NCI-H2196 (cell line): ENCODE measurements around the gene FARP1.

Experiments used
- DNase-seq: peaks from one replicate; lab custom pipeline; 2025; ENCODE audit not compliant: unreplicated experiment; lab: John Stamatoyannopoulos, UW

Gene FARP1

DNA sequence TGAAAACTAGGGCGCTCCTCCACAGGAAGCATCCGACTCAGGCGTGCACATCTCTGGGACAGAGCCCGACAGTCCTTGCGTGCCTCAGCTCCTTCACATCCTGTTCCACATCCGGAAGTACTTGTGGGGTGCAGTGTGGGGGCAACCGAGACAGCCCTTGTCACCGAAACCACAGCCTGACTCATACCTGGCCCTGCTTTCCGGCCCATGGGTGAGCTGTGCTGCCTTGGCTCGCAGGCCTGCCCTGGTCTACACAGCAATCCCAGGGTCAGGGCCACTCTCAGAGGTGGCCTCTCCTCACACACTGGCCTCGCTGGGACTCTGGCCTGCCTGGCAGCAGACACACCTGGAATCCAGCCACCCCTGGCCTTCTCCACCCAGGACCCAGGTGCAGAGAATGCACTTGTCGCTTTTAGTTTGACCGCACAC, 333.7 kb downstream of the FARP1 start:
- no peak for DNase-seq

DNA sequence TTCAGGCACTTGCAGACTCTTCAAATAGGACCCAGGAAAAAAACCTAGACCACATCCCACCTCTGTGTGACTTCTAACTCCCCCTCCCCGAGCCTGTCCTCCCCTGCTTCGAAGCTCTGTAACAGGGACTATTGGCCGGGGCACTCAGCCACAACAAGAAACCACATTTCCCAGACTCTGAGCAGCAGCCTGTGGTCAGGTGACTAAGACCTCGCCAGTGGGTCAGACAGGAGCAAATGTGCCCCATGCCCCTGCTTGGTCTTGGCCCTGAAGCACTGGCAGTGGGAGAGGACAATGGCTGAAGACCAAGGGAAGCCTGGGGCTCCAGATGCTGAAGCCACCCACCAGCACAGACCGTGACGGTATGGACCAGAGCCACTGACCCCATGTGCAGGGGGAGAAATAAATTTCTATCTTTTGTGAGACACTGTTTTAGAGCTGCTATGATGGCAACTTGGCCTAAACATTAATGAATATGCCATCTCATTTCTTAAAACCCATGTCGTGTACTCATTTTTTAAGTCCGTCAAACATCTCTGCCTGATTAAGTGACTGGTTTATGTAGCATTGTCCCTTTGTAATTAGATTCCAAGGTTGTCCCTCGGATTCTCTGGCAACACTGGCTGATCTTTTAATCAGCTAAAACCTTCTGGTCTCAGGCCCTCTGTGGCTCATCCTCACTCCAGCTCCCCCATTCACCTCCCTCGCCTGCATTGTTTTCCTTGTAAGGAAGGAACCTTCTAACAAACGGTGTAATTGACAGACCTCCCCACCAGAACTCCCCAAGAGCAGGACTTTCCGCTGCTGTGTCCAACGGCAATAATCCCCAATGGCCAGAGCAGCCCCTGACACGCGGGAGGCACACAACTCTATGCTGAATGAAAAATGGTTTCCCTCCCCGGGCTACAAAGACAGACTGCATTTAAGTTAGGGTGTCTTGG, 335.6 kb downstream of the FARP1 start:
- no peak for DNase-seq

DNA sequence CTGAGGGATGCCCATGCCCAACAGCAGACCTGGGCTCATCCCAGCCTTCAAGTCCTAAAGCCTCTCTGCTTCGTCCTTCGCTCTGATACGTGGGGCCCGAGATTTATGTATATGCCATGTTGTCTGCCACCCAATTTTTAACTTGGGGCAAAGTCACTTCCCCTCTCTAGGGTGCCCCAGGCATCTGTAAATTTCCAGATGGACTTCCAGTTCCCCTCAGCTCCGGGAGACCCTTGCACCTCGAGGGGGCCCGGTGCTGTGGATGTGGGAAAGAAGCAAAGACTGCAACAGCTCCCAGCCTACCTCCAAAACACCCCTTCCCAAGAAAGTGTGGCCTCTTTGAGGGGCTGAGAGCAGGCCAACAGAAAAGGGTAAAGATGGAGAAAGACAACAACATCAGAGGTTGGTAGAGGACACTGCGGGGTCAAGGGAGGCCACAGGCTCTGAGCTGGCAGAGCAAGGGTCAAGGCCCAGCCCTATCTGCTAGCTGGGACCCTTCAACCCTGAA, 336.7 kb downstream of the FARP1 start:
- no peak for DNase-seq

DNA sequence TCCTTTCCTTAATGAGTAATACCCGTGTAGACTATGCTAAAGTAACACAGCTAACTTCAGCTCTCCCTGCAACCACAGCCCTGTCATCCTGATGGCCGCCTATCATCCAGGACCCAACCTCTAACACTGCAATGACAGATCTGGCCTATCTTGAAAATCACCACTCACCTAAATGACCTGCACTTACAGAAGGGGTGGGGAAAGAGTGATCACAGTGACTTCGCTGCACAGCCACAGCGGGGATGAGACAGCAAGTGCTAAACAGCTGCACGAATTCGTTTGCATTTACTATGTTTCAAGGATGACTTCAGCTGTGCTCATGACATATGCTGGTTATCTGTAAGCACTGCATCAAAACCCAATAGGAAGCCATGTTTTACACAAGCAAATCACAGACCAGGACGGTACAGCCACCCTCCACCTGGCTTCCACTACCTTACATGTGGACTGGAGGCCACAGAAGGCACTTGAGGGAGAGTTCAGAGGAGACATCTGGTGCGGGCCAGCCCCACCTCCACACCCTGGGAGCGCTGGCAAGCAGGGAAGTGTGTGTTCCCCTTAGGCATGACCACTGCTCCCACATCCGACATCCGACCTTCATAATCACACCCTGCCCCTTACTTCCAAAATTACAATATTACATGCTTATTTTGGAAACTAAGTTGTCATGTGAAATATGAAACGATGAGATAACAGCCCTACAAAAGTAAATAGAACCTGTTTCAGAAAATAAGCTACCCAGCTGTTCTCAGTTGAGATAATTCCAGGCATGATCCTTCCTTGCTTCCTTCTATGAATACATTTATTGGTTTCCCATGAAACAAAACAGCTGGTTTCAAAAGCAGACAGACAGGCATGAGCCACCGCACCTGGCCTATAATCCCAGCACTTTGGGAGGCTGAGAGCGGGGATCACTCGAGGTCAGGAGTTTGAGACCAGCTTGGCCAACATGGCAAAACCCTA, 338.3 kb downstream of the FARP1 start:
- DNase-seq = peak; percentile 15

DNA sequence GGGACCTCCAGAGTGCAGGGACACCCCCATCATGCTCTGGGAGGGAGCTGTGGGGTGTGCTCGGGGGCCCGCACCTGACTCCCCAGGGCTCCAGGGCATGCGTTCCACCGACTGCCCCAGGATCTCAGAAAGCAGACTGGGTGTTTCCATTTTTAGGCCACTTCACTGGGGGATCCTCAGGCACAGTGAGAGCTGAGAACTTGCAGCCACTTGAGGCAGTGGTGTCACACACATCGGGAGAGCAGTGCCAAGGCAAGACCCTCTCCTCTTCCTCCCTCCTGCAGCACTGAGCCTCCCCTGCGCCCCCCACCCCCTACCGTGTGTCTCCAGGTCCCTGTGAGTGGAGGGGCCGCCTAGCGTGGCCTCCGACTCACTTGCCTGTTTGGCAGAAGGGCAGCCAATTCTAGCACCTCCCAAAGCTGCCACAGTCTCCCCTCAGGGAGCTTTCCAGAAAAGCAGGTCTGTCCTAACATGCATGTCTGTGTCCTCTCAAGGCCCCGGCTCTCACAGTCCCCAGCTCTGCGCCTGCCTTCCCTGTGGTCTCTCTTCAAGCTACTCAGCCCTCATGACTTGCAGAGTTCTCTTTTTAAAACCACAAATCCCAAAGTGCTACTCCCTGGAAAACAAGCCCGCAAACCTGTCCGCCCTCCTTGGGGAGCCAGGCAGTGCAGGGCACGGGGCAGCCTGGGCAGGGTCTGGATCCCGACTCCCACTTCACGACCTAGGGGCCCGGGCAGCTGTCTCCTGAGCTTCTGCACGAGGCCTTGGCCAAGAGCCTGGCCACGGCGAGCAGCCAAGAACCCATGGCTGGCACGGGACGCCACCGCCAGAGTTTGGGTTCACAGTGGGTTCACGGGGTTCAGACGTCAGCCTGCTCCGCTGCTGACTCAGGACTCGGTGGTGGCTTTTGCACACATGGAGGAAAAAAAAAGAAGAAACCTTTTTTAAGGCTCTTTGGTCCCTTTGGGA, 339.9 kb downstream of the FARP1 start:
- no peak for DNase-seq

DNA sequence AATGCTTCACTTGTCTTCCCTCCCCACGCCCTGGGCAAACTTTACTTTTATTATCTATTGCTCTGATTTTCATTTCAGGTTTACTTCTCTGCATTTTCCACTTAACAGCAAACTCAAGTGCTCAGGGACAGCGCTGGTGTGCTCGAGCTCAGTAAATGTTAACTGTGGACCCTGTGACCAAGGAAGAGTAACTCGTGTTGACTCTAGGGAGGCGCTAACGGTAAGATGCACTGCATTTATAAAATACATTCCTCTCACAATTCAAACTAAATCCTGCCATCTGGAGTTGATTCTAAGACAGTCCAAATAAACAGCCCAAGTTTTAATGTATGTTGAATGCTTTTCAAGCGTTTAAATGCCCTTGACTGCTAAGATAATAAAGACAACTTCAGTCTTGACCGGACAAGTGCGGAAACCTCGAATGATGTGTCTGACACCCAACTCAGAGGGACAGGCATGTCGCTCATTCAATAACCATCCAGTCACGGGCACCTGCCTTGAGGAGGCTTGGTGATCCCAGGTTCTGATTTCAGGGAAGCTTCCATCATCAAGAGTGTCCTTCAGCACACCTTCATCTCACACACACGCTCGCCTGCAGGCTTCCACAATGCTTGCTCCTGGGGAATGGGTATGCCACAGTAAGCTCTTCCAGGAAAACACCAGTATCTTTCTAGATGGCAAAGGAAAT, 340.9 kb downstream of the FARP1 start:
- DNase-seq = no peak

DNA sequence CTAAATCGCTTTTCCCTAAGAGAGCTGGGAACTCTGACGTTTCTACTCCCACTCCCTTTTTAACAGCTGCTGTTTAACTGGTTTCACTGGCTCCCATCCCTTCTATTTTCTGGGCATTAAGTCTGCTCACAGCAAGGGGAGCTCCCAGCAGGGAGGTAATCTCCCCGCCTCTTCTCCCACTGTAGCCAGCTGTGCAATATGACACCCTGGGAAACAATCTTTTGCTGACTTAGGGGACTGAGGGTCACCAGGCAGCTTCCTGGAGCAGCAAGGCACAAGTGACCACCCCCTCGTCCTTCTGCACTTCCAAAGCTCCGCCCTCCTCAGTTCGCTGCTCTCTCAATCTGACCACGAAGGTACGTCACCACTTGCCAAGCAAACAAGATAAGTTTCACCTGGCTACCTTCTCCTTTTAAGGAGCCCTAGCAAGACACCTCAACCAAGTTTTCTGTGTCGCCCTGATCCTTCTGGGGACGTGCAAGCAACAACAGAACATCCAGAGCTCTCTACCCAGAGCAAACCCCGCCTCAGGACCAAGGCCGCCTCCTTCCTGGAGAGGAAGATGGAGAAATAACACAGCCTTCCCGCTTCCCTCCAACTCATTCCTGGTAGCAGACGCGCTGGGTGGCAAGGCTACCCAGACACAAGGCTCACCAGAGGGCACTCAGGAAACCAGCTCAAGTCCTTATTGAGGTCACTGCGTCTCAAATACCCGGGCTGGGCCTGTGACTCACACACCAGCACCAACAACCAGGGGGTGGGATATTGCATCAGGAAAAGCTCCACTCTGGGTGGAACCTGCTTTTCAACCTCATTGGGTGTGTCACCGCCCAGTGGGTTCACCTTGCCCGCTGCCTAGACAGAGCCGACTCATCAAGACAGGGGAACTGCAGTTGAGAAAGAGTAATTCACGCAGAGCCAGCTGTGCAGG, 341.7 kb downstream of the FARP1 start:
- peak; percentile 62 for DNase-seq

DNA sequence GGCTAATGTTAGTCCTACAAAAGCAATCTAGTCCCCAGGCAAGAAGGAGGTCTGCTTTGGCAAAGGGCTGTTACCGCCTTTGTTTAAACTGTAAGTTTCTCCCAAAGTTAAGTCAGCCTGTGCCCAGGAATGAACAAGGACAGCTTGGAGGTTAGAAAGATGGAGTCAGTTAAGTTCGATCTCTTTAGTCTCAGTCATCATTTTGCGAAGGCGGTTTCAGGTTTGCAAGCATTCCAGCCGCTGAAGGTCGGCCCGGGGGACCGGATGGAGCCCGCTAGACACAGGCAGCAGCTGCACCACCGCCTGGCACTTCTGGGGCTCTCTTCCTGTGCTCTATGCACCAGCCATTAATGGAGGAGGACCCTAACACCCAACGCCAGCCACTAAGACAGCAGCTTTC, 342.7 kb downstream of the FARP1 start:
- no peak for DNase-seq

DNA sequence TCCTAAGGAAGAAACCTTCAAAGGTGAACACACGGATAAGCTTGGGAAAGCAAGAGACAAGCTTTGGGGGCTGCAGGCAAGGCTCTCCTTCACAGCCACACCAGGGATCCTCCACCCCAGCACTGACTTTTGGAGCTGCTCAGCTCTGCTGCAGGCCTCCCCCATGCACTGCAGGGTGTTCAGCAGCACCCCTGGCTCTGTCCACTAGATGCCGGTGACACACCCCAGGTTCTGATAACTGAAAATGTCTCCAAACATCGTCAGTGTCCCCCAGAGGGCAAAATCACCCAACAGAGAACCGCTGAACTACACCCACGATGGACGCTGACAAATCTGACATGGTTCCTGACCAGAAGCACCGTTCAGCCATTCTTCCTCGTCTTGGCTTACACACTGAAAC, 343.5 kb downstream of the FARP1 start:
- no peak for DNase-seq

DNA sequence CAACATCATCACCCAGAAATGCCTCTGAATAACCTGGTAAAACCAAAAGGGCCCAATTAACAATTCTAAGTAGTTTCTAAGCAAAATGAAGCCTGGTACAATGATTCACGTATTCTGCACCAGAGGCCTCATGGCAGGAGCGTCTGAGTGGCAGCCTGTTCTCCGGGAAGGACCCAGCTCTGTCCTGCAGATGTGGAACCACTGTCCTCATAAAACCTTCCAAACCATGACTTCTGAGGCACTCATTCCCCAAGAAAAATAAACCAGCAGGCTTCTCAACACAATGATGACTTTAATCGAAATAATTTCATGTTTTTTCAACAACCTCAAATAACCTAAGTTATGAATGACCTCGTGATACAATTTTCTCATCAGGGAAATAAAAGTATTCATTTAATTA, 344.1 kb downstream of the FARP1 start:
- DNase-seq = no peak

DNA sequence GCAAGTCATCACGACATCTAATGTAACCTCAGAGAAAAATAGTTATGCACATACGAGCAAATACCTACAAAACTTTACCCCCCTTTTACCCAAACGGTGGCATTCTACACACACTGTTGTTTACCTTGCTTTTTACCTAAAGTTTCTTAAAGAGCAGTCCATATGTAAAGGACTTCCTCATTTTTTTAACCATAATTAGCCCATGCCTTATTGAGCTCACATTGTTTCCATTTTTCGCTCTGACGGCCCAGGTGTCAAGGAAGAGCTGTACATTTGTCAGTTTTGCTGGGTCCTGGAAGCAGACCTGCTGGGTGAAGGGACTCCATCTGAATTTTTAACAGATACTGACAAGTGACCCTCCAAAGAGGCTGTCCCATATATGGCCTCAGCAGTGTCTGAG, 344.6 kb downstream of the FARP1 start:
- no peak for DNase-seq

DNA sequence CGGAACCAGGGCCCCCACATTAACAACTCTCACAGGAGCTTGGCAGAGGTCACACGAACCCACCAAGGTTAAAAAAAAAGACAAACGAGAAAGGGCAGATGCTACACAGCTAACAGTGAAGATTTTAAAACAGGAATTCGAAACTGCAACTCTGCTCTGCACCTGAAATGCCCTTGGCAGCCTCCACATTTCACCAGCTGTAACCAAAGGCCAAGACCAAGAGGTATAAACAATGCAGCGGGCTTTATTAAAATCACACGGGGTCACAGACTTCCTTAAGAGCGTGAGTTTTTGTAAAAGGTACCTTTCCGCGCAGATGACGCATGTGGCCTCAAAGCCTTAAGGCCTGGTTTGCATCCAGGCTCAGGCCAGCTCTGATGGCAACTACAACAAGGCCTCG, 345.8 kb downstream of the FARP1 start:
- no peak for DNase-seq

DNA sequence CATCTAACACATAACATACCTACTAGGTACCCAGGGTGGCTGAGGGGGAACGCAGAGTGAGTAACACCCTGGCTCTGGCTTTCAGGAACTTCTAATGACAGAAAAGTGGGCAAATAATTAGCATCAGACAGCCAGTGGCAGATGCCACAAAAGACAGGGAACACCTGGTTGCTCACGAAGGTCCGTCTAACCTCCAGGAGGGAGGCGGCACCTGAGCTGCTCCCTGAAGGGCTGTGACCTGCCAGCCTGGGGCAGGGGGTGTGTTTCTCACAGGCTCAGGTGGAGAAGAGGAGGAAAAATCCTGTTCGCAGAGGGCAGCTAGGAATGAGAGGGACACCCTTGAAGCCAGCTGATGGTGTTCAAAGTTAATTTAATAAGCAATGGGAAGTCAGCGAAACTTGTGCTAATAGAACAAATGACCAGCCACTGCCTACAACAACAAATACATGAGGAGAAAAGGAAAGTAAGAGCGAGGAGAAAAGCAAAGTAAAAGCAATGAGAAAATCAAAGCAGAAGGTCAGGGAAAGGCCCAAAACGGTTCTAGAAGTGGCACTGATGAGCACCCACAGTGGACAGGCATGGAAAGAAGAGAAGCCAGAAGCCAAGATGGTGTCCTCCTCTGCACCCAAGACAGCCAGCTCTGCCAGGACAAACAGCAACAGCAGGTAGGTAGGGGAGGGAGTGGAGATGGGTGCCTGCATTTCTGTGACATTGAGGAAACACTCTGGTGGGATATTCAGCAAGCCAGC, 346.7 kb downstream of the FARP1 start:
- DNase-seq = no peak

DNA sequence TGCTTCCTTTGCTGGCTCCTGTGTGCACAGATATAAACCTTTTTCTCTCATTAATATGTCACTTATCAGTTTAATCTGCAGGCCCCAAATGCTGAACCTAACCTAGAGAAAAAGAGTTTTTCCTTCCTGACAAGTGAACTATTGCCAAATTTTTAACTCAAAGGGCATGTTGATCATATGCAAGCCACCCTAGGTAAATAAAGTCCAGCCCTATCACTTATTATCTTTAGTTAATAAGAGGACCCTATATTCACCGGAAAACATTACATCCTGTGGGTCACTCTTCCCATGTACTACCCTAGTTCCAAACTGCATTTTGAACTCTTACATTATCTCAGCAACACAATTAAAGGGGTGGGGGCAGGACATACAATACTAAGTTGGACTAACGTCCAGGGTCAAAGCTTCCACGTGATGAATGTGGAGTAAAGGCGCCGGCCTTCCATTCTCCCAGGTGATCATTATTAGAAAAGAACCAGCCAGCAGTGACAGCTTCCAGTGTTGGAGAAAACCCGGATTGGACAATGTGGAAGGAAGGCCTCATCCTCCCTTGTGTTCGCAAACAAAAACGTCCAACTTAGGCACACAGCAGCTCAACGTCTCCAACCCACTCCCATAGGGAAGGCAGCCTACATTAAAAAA, 347.4 kb downstream of the FARP1 start:
- no peak for DNase-seq

DNA sequence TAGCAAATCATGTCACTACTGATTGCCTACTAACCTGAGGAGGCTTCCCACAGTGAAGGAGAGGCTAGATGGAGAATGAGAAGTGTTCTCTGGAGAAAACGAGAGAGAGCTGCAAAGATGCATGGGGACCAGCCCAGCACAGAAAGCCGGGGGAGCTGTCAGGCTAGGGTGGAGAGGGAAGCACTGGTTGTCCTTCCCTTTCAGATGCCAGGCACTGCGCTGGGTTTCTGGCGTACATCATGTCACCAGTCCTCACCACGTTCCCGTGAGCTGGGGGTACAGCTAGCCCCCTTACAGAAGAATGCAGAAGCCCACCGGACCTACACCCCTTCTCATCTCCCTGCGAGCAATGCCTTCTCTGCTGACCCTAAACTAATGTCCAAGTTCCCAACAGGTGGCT, 348.0 kb downstream of the FARP1 start:
- no peak for DNase-seq

DNA sequence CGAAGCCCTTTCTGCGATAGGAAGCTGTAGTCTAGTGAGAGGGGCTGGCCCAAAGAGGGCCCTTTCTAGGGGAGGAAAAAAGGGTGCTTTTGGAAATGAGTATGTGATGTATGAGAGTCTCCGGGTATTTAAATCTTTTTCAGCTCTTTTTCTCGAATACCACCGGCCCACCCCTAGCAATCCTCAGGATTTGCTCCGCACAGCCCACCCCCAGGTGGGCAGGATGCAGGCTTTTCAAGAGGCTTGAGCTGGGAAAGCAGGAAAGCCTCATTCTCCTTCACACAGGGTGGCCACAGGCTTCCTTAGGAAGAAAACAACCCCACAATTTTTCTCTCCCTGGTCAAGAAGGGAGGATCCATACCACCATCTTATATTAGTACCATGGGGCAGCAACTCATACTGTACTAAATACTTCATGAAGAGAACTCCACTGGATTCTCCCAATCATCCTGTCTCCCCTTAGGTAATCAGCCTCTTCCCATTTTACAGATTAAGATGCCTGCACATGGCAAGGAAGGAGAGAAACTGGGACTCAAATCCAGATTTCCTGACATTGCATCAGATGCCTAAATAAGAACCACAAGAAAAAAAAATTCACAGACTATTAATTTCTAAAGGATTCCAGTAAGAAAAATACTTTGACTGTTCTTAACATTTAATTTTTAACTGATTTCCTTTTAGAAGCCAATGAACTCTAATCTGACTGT, 349.6 kb downstream of the FARP1 start:
- DNase-seq = no peak
